Coronary artery (tissue), 2 donors: ENCODE measurements around the gene FNBP1L.
A peak's percentile ranks its signal among the peaks of the same experiment; 100 is the strongest.

ENCODE experiments used
- DNase-seq: peaks from one replicate; pipeline ENCODE4 v3.0.0-alpha.2; 2017; ENCODE audit warnings: low spot score
- H3K27ac ChIP-seq, 2 donors: fragments of 200-600 bp; sonication (generic); one replicate each; pipeline ENCODE4 v1.5.1; 2016 to 2019
- H3K4me3 ChIP-seq: fragments of 200-600 bp; sonication (generic); 2 replicates; pipeline ENCODE4 v1.5.1; 2016; ENCODE audit warnings: mild to moderate bottlenecking, moderate library complexity
- CTCF ChIP-seq: fragments of 200-600 bp; sonication (generic); IDR thresholded peaks from one replicate; pipeline ENCODE4 v1.5.1; 2019; ENCODE audit warnings: antibody characterized with exemption

FNBP1L gene

GRCh38 chr1:93567255-93567918, 119.5 kb downstream of the FNBP1L start:
- Histone ChIP-seq H3K4me3 (no peak overlapping the region), H3K27ac (peak overlapping the region in 1 of 2 donors; percentile 54)
- no peak for TF ChIP-seq CTCF
- DNase-seq = no peak

GRCh38 chr1:93569489-93569888, 121.6 kb downstream of the FNBP1L start:
- no peak for DNase-seq
- Histone ChIP-seq H3K27ac (no peak overlapping the region), H3K4me3 (no peak overlapping the region)
- TF ChIP-seq CTCF = no peak

- TF ChIP-seq CTCF = no peak
- no peak overlapping the region for H3K4me3 ChIP-seq
- no peak for DNase-seq
- H3K27ac ChIP-seq = no peak overlapping the region
These were observed 123.8 kb downstream of the FNBP1L start for GRCh38 chr1:93571623-93572310.

- TF ChIP-seq CTCF = no peak
- Histone ChIP-seq H3K4me3 (no peak overlapping the region), H3K27ac (no peak overlapping the region)
- no peak for DNase-seq
These were observed 126.1 kb downstream of the FNBP1L start for GRCh38 chr1:93573940-93574469.

- DNase-seq = no peak
- Histone ChIP-seq H3K27ac (no peak overlapping the region), H3K4me3 (no peak overlapping the region)
- TF ChIP-seq CTCF = no peak
These were observed 126.6 kb downstream of the FNBP1L start for GRCh38 chr1:93574511-93574910.

GRCh38 chr1:93574991-93575390, 127.1 kb downstream of the FNBP1L start:
- no peak overlapping the region for H3K27ac ChIP-seq
- no peak overlapping the region for H3K4me3 ChIP-seq
- DNase-seq = no peak
- no peak for TF ChIP-seq CTCF
